ENCODE measurements around the gene ADGRD2. TPM values are rescaled to one million over a fixed set of nuclear protein-coding genes. Genes with fewer than 3 reads are reported as not detected.

The ADGRD2 gene
- total and polyA plus RNA-seq, 2 of the 13 experiments (the other 11 are each of a cell fraction or from before 2014, with no cell fraction given), result not detected

DNA sequence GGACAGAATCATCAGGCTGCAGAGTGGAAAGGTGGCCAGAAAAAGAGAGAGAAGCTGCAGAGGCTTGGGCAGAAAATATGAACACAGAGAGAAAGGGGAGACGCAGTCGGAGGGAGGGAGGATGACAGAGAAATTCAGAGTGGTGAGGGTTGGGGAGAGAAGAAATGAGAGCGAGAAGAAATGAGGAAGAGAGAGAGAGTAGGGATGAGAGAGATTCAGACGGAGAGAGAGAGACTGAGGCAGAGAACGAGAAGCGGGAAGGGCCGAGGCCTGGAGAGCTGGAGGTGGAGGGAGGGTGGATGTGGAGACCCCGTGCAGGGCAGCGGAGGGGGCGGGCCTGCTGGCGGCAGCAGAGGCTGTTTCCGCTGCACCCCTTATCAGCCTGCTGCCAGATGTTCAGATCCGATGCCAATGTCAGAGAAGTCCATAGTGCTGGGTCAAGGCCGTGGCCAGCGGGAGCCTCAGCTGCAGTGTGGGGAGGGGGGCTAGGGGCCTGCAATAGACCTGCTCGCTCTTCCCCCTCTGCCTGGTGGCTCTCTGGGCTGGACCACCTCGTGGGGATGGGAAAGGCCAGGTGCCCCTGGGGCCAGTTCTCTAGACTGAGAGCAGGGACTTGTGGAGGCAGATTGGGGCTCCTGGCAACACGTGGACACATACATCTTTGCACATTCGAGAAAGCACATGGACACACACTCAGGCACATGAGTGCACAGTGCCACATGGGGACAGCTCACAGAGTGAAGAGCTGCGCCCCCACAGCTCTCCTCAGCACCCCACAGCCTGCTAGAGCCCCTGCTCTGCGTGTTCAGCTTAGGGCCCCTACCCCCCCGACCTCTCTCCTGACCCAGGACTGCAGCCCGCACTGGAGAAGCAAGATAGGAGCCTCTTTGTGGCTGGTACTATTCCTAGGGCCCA is 61.9 kb downstream of the ADGRD2 start (continued):
- TF ChIP-seq, protein P1, sequence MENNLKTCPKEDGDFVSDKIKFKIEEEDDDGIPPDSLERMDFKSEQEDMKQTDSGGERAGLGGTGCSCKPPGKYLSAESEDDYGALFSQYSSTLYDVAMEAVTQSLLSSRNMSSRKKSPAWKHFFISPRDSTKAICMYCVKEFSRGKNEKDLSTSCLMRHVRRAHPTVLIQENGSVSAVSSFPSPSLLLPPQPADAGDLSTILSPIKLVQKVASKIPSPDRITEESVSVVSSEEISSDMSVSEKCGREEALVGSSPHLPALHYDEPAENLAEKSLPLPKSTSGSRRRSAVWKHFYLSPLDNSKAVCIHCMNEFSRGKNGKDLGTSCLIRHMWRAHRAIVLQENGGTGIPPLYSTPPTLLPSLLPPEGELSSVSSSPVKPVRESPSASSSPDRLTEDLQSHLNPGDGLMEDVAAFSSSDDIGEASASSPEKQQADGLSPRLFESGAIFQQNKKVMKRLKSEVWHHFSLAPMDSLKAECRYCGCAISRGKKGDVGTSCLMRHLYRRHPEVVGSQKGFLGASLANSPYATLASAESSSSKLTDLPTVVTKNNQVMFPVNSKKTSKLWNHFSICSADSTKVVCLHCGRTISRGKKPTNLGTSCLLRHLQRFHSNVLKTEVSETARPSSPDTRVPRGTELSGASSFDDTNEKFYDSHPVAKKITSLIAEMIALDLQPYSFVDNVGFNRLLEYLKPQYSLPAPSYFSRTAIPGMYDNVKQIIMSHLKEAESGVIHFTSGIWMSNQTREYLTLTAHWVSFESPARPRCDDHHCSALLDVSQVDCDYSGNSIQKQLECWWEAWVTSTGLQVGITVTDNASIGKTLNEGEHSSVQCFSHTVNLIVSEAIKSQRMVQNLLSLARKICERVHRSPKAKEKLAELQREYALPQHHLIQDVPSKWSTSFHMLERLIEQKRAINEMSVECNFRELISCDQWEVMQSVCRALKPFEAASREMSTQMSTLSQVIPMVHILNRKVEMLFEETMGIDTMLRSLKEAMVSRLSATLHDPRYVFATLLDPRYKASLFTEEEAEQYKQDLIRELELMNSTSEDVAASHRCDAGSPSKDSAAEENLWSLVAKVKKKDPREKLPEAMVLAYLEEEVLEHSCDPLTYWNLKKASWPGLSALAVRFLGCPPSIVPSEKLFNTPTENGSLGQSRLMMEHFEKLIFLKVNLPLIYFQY (CRISPR knock-in tag; IDR thresholded peaks at IDR 0.05; ENCODE audit: borderline replicate concordance), result no peak
- TF ChIP-seq ZBTB20 (CRISPR knock-in tag; IDR thresholded peaks at IDR 0.05; ENCODE audit: borderline replicate concordance, low read depth) (peak; percentile 68; the same call in 1 of the 2 replicates), BRD4 (CRISPR knock-in tag; IDR thresholded peaks at IDR 0.05) (no peak; the same call in 1 of the 2 replicates), IRX3 (CRISPR knock-in tag; IDR thresholded peaks at IDR 0.05; ENCODE audit: borderline replicate concordance, low read depth) (no peak), ZMYM4 (CRISPR knock-in tag; IDR thresholded peaks at IDR 0.05) (no peak; the same call in 1 of the 2 replicates), PLRG1 (conservative IDR thresholded peaks at IDR 0.05) (no peak), NR0B2 (CRISPR knock-in tag; IDR thresholded peaks at IDR 0.05) (0 out of 2 replicates have a peak, but pooled peaks have one; percentile 13), RBFOX2 (IDR thresholded peaks at IDR 0.05; ENCODE audit: low read depth, low read length) (peak; percentile 40; the same call in 1 of the 2 replicates), RXRB (CRISPR knock-in tag; IDR thresholded peaks at IDR 0.05; ENCODE audit: borderline replicate concordance) (peak; percentile 84), PLSCR1 (CRISPR knock-in tag; IDR thresholded peaks at IDR 0.05; ENCODE audit: borderline replicate concordance) (no peak), ZNF280B (CRISPR knock-in tag; IDR thresholded peaks at IDR 0.05; ENCODE audit: borderline replicate concordance) (peak; percentile 74; the same call in 1 of the 2 replicates), MXD4 (CRISPR knock-in tag; IDR thresholded peaks at IDR 0.05) (no peak; the same call in 1 of the 2 replicates), ZNF598 (CRISPR knock-in tag; IDR thresholded peaks at IDR 0.05; ENCODE audit: borderline replicate concordance) (no peak), SIX4 (CRISPR knock-in tag; IDR thresholded peaks at IDR 0.05) (no peak), ZNF337 (CRISPR knock-in tag; IDR thresholded peaks at IDR 0.05; ENCODE audit: borderline replicate concordance, low read depth) (no peak), ZNF260 (CRISPR knock-in tag; IDR thresholded peaks at IDR 0.05; ENCODE audit: borderline replicate concordance, low read depth) (no peak), ZNF7 (CRISPR knock-in tag; IDR thresholded peaks at IDR 0.05) (no peak)
- TF ChIP-seq, protein P2, sequence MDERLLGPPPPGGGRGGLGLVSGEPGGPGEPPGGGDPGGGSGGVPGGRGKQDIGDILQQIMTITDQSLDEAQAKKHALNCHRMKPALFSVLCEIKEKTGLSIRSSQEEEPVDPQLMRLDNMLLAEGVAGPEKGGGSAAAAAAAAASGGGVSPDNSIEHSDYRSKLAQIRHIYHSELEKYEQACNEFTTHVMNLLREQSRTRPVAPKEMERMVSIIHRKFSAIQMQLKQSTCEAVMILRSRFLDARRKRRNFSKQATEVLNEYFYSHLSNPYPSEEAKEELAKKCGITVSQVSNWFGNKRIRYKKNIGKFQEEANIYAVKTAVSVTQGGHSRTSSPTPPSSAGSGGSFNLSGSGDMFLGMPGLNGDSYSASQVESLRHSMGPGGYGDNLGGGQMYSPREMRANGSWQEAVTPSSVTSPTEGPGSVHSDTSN (CRISPR knock-in tag; IDR thresholded peaks at IDR 0.05), result no peak
- TF ChIP-seq, protein P3, sequence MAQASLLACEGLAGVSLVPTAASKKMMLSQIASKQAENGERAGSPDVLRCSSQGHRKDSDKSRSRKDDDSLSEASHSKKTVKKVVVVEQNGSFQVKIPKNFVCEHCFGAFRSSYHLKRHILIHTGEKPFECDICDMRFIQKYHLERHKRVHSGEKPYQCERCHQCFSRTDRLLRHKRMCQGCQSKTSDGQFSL (CRISPR knock-in tag; IDR thresholded peaks at IDR 0.05), result peak; percentile 62; the same call in 1 of the 2 replicates

All from HepG2 (cell line).